HG03135 (cell line): ENCODE data around the gene HNRNPUL1.
"Not testable (repeated sequence)": the region's sequence is repeated elsewhere in the genome, so short reads cannot be mapped to it uniquely, and the experiment has no call there.

Experiments used
- ATAC-seq: cut with Tn5 transposase; IDR thresholded peaks from one replicate; pipeline ENCODE4 v1.9.1; 2021; ENCODE audit warnings: mild to moderate bottlenecking, moderate library complexity; ENCODE audit not compliant: unreplicated experiment

Gene HNRNPUL1

DNA sequence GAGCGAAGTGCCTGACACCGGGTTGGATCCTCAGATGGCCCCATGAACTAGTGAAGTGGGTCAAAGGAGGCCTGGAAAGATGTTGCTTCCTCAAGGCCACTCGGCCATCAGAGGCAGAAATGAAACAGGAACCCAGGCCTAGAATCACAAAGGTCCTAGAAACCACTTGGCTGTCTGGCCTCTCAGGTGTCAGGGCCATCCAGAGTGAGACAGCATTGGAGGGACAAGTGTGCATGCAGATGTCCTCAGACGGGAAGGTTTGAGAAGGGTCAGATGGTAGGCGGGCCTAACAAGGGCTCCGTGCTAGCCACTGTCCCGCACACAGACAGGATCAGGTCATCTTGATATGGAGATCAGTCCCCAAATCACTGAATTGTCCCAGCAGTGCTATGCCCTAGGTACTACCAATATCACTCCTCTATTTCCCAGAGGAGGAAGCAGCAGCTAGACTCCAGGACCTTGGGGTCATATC is 60.1 kb downstream of the HNRNPUL1 start:
- ATAC-seq = no peak

DNA sequence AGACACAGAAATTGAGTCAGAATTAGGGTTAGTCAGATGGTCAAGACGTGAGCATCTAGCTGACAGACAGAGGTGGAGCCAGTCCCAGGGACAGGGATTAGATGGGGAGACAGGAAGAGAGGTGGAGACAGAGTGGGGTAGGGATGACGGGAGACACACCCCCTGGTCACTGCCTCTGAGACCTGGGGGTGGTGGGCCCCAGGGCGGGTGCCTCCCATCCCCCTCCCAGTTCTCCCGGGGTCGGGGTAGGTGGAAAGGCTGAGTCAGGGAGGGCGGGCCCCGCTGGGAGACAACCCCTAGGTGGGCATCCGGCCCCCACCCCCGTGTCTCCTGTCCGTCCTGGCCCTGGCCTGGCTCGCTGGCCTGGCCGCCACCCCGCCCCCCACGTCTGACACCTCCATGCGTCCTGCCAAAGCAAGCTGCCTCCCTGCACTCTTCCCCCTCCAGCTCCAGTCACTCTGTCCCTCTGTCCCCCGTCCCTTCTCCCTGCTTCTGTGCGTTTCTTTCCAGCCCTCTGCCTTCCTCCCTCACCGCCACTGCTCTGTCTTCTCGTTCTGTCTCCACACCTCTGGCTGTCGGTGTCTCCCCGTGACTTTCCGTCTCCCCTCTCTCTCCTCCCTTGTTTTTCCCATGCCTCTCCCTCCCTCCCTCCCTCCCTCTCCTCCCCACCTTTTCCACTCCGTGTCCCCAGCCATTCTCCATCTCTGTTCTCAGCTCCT is 60.9 kb downstream of the HNRNPUL1 start:
- ATAC-seq = no peak

DNA sequence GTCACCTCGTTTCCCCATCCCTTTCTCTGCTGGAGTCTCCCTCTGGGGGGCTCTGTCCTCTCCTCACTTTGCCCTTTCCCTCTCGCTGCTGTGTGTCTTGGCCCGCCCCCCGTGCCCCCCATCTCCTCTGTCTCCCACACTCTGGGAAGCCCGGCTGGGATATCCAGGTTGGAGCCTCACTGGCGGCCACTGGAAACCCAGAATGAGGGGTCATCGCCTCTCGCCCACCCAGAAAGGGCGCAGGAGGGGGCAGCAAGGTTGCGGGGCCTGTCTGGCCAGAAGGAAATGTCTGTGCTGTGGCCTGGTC is 61.4 kb downstream of the HNRNPUL1 start:
- ATAC-seq = no peak

DNA sequence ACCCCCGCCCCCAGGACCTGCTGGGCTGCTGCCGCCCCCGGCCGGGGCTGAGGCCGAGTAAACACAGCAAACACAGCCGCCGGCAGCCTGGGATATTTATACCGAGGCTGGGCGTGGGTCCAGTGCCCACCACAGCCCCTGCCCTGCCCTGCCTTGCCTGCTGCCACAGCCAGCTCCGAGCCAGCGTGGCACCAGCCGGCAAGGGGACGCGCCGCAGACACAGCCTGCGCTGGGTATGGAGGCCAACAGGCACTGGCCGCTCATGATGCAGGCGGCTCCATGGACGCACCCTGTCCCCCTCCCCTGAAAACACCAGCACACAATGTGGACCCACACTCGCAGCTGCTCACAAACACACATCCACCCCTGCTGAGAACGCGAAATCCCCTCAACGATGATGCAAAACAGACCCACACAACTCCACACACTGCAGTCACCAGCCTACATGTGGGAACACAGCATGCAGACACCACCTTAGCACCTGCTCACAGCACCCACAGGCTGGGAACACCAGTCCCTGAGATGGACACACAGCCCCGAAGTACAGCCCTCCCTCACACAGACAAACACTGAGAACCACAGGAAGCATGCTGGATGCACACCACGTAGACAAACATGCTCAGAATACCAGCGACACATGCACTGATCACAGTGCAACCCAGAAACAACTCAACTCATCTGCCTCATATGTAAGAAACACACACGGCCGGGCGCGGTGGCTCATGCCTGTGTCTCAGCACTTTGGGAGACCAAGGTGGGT is 62.0 kb downstream of the HNRNPUL1 start:
- ATAC-seq = no peak

DNA sequence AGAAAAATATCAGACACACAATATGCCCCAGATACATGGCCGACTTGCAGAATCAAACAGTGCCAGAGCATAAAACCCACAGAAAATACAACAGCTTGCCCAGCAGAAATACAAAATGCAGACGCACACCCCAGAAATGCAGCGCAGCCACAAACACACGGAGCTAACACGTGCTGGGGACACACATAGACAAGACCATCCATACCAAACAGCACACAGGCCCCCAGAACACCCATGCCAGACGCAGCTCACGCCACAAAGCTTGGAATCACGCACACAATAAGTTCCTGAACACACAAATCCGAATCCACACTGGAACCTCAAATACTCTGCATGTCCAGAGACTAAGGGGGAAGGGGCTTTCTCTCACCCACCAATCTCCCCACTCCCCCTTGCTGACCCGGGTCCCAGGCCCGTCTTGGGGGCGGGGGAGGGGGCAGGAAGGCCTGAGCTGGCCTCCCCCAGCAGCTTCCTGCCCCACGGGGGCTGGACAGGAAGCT is 63.0 kb downstream of the HNRNPUL1 start:
- ATAC-seq = no peak

DNA sequence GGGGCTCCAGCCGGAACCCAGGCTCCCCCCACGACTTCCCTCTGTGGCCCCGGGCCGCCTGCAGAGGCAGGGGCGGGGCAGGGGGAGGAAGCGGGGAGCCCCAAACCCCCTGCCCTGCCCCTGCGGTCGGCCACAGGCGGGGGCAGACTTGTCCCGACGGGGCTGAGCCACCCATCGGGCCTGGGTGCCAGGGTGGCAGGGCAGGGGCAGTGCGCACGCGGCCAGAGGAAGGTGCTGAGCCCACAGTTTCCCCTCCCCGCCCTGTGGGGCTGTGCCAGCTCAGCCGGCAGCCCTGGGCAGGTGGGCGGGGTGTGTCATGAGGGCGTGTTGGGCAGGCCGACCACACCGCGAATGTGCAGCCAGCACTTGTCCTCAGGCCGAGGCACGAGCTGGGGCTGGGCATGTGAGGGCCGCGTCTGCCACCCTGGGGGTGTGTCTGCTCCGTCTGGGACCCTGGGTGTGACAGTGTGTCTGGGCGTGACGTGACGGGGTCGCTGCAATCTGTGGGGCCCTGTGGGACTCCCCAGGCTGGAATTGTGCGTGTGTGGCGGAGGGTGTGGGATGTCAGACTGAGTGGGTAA is 63.5 kb downstream of the HNRNPUL1 start:
- peak; percentile 48 for ATAC-seq

DNA sequence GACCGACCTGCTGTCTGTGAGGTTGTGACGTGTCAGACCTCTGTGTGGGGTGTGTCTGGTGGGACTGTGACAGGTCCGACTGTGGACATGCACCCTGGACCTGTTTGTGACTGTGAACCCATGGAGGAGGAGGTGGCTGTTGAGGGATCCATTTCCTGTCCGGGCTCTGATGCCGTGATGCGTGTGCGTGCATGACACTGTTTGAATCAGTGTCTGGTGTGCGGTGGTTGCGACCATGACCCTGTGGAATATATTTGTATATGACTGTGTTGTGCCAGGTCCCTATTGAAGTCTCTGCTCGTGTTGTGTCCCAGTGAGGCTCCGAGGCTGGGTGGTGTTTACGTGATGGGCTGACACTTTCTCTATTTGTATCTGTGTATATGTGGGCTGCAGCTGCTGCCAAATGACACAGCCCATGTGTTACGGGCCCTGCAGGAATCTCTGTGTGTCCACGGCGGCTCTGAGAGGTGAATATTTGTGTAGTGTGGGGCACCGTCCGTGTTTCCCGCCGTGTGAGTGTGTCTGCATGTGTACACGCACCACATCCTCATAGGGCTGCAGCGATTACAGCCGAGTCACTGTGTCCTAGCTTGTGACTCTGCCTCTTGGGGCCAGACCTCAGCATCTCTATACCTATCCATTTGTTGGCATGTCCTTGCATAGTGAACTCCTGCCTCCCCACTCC is 64.1 kb downstream of the HNRNPUL1 start:
- ATAC-seq = peak; percentile 18

DNA sequence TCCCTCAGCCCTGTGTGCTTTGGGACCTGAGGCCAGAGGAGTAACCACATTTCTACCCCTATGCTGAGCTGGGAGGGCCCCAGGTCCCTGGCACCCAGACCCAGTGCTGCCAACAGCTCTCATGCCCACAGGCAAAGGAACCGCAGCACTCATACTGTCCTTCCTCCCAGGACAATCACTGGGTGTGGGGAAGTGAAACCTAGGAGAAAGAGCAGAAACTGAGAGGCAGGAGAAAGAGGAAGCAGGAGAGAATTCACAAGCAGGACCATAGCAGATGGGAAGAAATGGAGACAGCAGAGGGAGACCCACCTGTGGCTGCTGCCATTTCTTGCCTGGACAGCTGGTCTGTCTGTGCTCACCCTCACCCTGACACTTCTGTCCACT is 64.7 kb downstream of the HNRNPUL1 start:
- no peak for ATAC-seq

DNA sequence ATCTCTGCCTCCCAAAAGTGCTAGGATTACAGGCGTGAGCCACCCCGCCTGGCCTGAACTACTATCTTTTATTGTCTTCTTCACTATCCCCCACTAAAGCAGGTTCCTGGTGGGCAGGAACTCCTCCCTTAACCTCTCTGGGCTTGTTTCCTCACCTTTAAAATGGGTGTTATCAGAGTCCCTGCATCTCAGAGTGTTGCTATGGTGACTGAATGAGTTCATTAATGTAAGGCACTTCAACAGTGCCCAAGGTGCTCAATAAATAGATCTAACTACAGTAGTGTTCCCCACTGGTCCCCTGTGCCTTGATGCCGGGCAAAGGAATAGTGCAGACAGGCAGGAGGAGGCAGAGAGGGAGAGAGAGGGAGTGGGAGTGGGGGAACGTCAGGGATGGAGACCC is 66.3 kb downstream of the HNRNPUL1 start:
- ATAC-seq = no peak

DNA sequence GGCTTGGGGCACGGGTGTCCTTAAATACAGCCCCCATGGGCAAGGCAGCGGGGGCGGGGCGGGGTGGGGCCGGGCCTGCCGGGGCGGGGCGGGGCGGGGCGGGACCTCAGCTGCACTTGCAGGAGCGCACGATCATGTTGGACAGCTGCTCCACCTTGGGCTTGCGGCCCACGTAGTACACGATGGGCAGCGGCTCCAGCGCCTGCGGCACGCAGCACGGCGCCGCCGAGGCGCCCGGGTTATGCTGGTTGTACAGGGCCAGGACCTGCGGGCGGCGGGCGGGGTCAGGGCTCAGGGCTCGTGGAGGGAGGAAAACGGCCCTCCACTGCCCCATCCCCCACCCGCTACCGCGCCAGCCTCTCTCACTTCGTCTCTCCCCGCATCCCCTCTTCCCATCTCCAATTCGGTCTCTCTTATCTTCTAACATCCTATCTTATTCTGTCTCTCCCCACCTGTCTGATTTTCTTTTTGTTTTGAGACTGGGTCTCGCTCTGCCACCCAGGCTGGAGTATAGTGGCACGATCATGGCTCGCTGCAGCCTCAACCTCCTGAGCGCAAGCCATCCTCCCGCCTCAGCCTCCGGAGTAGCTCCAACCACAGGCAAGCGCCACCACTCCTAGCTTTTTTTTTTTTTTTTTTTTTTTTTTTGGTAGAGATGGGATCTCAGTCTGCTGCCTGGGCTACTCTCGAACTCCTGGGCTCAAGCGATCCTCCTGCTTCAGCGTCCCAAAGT is 66.9 kb downstream of the HNRNPUL1 start:
- ATAC-seq = no peak

DNA sequence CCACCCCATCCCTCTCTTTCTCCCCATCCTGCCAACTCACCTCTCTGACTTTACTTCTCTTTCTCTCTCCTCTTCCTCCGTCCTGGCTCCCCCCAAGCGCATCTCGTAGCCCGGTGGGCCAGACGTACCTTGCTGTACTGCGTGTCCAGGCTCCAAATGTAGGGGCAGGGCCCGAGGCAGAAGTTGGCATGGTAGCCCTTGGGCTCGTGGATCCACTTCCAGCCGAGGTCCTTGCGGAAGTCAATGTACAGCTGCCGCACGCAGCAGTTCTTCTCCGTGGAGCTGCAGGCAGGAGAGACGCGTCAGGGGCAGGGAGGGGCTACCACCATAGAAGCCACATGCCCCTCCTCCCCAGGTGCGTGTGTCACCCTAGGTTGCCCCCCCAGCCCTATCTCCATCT is 67.8 kb downstream of the HNRNPUL1 start:
- no peak for ATAC-seq

DNA sequence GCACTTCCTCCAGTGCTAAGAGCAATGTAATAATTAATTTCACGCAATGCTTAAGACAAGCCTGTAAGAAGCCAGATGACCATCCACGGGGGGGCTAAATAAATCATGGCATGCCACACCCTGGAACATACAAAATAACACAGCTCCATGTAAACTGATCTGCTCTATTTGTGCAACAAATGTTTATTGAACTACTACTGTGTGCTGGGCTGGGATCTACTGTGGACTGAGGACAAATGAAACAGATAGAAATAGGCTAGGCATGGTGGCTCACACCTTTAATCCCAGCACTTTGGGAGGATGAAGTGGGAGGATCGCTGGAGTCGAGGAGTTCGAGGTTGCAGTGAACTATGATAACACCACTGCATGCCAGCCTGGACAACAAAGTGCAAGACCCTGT is 68.3 kb downstream of the HNRNPUL1 start:
- no peak for ATAC-seq

DNA sequence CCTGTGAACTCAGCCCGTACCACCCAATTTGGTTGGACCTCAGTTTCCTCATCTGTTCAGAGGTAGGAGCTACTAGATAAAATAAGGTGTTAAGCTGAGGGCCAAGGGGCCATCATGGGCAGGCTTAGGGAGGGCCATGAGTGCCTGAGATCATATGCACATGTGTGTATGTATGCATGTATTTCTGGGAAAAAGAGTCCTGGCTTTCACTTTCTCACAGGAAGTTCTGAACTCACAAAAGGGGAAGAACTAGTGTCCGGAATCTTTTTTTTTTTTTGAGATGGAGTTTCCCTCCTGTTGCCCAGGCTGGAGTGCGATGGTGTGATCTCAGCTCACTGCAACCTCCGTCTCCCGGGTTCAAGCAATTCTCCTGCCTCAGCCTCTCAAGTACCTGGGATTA is 70.6 kb downstream of the HNRNPUL1 start:
- no peak for ATAC-seq

DNA sequence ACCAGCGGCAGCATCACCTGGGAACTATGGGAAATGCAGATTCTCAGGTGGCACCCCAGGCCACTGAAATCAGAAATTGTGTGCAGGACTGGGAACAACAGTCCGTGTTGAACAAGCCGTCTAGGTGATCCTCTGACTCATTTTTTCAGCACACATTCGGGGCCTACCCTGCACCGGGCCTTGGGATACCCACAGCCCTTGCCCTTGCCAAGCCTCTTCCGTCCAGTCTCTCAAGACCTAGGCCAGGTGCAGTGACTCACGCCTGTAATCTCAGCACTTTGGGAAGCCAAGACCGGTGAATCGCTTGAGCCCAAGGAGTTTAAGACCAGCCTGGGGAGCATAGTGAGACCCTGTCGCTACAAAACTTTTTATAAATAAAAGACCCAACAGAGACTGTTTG is 71.3 kb downstream of the HNRNPUL1 start:
- ATAC-seq = no peak

DNA sequence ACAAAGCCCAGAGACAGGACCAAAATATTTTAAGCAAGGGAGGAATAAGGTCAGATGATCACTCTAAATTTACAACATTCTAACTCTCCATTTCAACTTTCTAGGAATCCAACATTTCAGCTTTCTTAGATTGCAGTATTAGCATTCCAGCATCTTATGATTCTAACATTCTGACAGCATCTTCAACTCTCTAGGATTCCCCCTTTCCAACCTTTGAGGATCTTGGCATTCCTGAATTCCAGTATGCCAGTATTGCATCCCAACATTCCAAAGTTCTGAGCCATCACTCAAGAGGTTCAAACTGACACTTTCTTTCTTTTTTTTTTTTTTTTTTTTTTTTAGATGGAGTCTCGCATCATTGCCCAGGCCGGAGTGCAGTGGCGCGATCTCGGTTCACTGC is 75.8 kb downstream of the HNRNPUL1 start:
- ATAC-seq = no peak

DNA sequence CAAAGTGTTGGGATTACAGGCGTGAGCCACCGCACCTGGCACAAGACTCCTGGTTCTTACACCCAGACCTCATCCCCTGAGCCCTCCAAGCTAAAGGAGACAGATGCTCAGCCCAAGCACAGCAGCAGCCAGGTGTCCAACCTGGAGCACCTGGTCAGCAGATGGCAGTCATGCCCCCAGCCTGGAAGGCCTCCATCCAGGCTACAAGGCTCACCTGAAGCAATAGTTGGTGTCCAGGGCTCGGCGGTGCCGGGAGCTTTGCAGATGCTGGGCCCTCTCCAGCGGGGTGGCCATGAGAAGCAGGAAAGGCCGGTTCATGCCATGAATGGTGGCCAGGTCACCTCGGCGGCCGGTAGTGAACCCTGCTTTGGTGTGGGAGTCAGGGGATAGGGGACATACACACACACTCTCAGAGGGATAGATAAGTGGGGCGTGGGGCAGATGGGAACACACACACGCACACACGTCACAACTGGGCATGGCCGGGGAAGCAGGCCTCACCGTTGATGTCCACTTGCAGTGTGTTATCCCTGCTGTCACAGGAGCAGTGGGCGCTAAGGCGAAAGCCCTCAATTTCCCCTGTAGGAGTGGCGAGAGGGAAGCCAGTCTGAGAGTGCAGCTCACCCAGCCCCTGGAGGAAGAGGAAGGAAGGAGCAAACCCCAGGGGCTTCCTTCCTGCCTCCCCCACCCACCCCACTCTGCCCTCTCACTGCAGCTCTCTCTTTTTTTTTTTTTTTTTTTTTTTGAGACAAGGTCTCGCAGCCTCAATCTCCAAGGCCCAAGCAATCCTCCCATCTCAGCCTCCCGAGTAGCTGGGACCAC is 77.7 kb downstream of the HNRNPUL1 start:
- no peak for ATAC-seq

DNA sequence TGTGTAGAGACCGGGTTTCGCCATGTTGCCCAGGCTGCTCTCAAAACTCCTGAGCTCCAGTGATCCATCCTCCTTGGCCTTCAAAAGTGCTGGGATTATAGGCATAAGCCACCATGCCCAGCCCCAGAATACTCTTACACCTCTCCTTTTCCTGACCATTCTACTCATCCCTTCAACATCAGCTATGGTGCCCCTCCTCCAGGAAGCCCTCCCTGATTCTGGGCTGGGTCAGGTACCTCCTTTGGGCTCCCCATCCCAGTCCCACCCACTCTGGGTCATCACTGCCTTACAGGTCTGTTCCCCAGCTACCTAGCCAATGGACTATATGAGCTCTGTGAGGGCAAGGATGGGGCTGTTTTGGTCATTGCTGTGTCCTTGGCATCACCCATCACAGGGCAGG is 80.0 kb downstream of the HNRNPUL1 start:
- ATAC-seq = no peak

DNA sequence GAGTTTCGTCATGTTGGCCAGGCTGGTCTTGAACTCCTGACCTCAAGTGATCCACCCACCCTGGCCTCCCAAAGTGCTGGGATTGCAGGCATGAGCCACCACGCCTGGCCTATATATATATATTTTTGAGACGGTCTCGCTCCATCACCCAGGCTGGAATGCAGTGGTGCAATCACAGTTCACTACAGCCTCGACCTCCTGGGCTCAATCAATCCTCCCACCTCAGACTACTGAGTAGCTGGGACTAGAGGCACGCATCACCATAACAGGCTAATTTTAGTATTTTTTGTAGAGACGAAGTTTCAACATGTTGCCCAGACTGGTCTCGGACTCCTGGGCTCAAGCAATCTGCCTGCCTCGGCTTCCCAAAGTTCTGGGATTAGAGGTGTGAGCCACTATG is 82.7 kb downstream of the HNRNPUL1 start:
- ATAC-seq = not testable (repeated sequence)

DNA sequence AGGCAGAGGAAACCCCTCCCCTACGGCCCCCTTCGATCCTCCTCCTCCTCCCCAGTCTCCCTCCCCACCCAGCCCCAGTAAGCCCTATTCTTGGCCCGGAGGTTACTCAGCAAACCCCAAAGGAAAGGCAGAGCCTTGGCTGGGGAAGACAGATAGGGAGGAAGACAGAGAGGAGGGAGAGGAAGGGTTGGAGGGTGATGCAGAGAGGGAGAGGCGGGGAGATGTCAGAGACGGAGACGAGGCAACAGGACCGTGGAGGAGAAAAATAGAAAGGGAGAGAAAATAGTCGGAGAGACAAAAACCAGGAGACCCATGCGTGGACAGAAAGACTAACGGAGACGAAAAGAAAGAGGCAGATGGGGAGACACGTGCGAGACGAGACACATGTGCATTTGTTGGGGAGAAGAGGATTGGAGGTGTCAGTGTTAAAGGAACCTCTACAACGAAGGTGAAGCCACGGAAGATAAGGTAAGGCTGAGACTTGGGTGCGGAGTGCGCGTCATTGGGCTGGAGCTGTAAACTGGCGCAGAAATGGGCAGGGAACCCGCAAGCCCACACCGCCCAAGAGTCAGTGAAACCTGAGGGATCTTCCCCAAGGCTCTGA is 86.7 kb downstream of the HNRNPUL1 start:
- no peak for ATAC-seq
